GM23248 (cell line): Measurements from ENCODE around the gene SRMS.

Experiments used
- EZH2 ChIP-seq: fragments of 200-600 bp; sonication (generic); IDR thresholded peaks from 2 replicates; pipeline ENCODE4 v1.6.1; 2018; ENCODE audit warnings: antibody characterized with exemption, mild to moderate bottlenecking; ENCODE audit not compliant: insufficient read depth, poor library complexity, severe bottlenecking
- EZH2phosphoT487 ChIP-seq: fragments of 200-600 bp; sonication (generic); IDR thresholded peaks from 2 replicates; pipeline ENCODE4 v1.6.1; 2018; ENCODE audit warnings: antibody characterized with exemption, moderate library complexity, mild to moderate bottlenecking, low read depth; ENCODE audit not compliant: insufficient read depth

DNA sequence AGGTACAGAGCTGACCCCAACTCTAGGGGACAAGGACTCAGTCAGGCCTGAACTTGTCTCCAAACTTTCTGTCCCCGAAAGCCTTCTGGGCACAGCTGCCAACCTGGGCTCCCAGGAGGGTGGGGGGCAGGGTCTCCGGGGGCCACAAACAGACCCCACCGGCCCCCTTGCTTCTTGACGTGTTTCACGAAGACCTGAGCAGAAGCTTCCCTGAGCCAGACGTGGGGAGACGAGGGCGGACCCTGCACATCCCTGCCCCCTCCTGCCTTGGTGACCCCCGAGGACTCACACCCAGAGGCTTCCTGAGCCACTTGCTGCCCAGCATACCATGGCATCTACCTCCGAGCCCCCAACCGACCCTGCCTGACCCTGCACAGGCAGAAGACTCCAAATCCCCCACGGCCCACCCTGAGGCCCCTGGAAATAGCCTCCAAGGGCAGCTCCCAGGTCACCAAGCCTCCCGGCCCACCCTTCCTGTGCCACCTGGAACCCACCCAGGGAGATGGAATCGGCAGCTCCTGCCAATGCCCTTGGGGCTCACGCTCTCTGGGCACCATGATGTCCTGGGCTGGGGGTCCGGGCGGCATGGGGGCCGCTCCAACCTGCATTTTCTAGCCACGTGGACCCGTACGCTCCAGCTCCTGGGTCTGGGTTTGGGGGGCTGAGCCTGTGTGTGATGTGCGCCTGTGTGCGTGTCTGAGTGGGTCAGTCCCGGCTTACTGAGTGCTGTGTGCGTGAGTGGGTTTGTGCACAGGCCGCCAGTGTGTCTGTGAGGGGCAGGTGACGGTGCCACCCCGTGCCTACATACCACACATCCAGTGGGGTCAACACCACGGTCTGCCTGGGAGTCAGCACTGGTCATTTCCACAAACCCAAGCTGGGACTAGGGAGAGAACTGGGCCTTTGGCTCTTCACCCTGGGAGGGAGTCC lies 7.8 kb downstream of the SRMS start:
- TF ChIP-seq EZH2 (no peak), EZH2phosphoT487 (no peak)
